ENCODE data around the gene CAMTA1.
"Not testable (repeated sequence)": the region's sequence is repeated elsewhere in the genome, so short reads cannot be mapped to it uniquely, and the experiment has no call there.

The CAMTA1 gene

GRCh38 chr1:7679159-7679872 is 894.1 kb downstream of the CAMTA1 start:
- DNase-seq (ENCODE audit: low read depth), result no peak

DNA sequence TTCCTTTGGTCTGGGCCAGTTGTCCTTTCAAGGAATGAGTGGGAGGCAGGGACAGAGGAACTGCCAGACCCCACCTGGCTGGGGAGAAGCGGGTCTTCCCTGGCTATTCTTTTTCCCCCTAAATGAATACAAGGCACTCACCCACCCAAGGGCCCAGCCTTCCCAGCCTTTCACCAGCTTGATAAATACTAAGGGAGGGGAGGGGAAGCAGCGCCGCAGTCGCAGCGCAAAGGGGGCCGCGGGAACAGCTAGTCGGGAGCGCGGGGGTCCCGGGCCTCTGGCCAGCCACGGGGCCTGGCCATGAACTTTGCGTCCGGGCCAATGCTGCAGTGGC is 894.6 kb downstream of the CAMTA1 start:
- DNase-seq (ENCODE audit: low read depth), result no peak

- DNase-seq (ENCODE audit: low read depth), result peak; percentile 33
These were observed 895.1 kb downstream of the CAMTA1 start for GRCh38 chr1:7680207-7680954.

GRCh38 chr1:7680955-7681268 is 895.7 kb downstream of the CAMTA1 start:
- DNase-seq (ENCODE audit: low read depth), result no peak

GRCh38 chr1:7681401-7681800 is 896.1 kb downstream of the CAMTA1 start:
- no peak for DNase-seq (ENCODE audit: low read depth)

GRCh38 chr1:7683521-7683920 is 898.3 kb downstream of the CAMTA1 start:
- no peak for DNase-seq (ENCODE audit: low read depth)

GRCh38 chr1:7684132-7684531 is 898.9 kb downstream of the CAMTA1 start:
- DNase-seq (ENCODE audit: low read depth), result no peak

- DNase-seq (ENCODE audit: low read depth), result no peak
These were observed 899.8 kb downstream of the CAMTA1 start for GRCh38 chr1:7684861-7685635.

- no peak for DNase-seq (ENCODE audit: low read depth)
These were observed 901.1 kb downstream of the CAMTA1 start for GRCh38 chr1:7686301-7686850.

GRCh38 chr1:7687411-7687810 is 902.2 kb downstream of the CAMTA1 start:
- no peak for DNase-seq (ENCODE audit: low read depth)

GRCh38 chr1:7688659-7689058 is 903.4 kb downstream of the CAMTA1 start:
- no peak for DNase-seq (ENCODE audit: low read depth)

DNA sequence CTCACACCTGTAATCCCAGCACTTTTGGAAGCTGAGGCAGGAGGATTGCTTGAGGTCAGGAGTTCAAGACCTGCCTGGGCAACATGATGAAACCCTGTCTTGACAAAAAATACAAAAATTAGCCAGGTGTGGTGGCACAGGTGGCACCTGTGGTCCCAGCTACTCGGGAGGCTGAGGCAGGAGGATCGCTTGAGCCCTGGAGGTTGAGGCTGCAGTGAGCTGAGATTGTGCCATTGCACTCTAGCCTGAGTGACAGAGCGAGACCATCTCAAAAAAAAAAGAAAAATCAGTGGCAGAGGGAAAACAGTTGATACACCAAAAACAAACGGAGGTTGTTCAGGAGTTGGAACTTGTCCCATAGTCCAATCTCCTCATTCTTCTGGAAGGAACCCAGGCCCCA is 904.1 kb downstream of the CAMTA1 start:
- DNase-seq (ENCODE audit: low read depth), result not testable (repeated sequence)

GRCh38 chr1:7690076-7690475 is 904.8 kb downstream of the CAMTA1 start:
- no peak for DNase-seq (ENCODE audit: low read depth)

DNA sequence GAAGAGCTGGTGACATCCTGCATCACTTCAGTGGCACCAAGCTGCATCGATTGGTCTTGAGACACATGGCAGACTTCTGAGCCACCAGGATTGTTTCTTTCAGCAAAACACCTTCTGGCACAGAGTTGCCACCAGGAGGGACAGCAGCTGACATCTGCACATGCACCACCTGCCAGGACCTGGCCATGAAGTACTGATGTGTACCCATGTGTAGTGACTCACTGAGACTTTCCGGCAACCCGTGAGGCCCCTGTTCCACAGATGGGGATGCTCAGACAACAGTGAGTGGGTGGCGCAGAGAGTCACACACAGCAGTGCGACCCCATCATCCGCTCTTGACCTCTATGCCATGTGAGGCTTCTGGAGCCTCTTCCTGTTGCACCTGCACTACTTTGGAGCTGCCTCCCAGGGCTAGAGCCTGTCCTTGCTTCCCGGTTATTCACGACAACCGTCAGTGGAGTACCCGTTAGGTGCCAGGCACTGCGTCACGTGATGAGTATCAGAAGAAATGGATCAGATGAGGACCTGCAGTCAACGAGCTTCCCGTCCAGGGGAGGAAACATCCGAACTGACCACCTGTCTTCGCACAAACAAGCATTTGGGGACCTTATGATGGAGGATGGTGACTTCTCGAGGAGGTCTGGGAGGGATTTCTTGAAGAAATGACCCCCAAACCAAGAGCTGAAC is 905.4 kb downstream of the CAMTA1 start:
- DNase-seq (ENCODE audit: low read depth), result no peak

DNA sequence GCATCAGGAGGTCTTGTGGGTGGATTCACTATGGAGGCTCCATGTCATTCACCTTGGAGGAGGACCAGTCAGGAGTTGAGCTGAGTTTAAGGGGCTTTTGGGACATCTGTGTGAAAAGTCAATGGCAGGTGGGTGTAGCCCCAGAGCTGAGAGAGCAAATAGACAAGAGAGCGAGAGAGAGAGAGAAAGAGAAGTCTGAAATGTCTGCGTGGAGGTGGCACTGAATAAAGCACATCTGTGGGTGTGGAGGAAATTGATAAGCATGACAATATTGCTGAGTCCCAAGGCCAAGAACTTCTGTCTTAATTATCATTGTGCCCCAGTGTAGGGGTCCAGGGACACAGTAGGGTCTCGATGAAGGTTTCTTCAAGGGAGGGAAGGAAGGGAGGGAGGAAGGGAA is 906.3 kb downstream of the CAMTA1 start:
- no peak for DNase-seq (ENCODE audit: low read depth)

DNA sequence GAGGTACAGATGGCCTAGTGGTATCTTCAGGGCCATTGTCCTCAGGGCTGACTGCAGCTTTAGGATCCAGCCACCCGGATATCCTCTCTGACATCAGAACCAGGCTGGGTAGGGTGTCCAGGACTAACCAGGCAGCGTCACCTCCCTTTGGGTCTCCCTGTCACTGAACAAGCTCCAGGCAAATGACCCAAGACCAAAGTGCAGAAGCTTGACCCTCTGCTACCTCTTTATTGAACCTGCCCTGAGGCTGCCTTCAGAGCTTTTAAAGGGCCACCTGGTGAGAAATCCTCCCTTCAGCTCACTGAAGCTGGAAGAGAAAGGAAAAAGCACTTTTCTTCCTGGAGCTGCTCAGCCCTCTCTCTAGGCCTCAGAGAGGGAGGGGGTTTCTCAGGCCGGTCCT is 906.8 kb downstream of the CAMTA1 start:
- no peak for DNase-seq (ENCODE audit: low read depth)

GRCh38 chr1:7693037-7693436 is 907.8 kb downstream of the CAMTA1 start:
- not testable (repeated sequence) for DNase-seq (ENCODE audit: low read depth)

DNA sequence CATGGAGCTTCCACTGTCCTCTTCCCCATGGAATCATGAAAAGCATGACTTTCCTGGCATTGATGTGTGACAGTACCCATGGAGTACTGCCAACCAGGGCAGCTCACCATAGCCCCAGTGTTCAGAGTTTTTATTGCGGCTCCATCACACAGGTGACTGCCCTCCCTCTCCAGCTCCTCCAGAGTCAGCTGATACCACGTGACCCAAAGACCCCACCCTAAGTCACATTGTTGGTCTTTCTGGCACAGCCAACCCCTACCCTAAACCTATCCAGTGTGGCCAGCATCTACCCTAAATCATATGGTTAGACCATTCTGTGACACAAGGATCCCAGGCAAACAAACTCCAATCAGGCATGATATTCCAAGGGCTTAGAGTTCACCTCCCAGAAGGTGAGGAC is 908.4 kb downstream of the CAMTA1 start:
- DNase-seq (ENCODE audit: low read depth), result no peak

GRCh38 chr1:7694600-7695496 is 909.6 kb downstream of the CAMTA1 start:
- DNase-seq (ENCODE audit: low read depth), result no peak

DNA sequence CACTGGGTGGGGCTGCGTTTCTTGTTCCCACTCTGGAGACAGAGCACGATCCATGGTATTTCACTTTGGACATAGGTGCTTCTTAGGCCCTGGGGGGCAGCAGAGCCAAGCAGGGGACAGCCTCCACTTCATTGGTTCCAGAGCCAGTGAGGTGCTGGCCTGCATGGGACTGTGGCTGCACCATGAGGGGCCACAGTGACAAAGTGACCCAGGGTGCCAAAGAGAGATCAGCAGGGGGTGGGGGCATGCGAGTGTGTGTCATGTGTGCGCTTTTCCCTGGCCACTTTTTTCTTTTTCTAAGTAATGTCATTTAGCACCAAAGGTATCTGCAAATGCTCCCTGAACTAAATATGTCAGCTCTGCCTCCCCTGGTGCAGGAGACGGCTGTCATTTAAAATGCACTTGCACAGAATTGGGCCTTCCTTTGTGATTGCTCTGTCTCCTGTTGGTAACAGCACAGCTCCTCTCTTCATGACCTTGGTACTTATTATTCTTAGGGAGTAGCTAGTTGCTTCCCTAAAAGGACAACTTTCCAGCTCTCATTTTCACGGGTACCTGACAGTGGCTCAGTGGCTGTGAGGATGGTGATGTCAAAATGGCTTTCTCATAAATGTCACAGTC is 910.4 kb downstream of the CAMTA1 start:
- DNase-seq (ENCODE audit: low read depth), result no peak

DNA sequence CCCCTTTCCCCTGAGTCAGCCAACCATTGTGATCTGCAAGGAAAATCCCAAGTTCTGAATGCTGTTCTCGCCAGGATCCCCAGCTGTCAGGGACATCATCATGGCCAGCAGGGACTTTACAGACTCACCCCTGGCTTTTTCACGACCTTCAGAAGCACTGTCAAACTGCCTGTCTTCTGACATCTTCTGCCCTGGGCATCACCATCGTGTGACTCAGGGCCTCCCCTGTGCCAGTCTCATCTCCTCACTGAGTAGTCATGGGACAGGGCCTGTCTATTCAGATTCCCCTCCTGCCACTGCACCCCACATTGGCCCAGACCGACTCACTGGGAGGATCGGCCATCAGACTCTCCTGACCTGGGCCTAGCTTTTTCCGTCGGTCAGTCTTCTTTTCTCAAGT is 913.4 kb downstream of the CAMTA1 start:
- no peak for DNase-seq (ENCODE audit: low read depth)
